ENCODE data around the gene SLC5A6. TPM values are rescaled to one million over a fixed set of nuclear protein-coding genes. Genes with fewer than 3 reads are reported as not detected.

SLC5A6 gene
- total RNA-seq = 14.9 and 30.3 TPM in 2 replicates

DNA sequence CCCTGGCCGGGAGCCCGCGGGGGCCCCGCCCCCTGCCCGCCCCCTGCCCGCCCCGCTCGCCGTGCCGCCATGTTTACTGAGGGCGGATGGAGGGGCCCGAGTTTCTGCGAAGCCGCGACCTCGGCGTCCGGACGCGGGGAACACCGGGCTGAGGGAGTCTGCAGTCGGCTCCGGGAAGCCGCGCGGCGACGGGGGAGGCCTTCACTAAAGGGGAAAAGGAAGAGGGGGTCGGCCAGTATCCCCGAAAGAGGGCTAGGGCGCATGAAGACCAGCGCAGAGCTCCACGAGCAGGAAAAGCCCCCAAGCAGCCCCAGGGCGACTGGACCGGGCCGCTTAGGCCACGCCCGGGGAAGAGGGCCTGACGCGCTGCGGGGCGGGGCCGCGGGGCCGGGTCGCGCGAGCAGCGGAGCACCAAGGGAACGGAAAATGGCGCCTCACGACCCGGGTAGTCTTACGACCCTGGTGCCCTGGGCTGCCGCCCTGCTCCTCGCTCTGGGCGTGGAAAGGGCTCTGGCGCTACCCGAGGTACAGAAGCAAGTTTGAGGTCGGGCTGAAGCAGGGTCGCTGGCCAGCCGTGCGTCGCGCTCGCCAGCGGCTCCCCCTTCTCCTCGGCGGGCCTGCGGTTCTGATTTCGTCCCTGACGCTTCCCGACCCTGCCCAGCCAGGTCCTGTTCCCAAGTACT lies at the start of gene SLC5A6, which contains the start of gene ATRAID:
Gene SLC5A6 (minus strand): TSS at position 326 of the 683 bp plus-strand sequence. CDS start 4,618 bp downstream, outside the sequence.
Gene ATRAID (plus strand): TSS at position 99 of the 683 bp plus-strand sequence. CDS start 328 bp downstream, at position 427.

DNA sequence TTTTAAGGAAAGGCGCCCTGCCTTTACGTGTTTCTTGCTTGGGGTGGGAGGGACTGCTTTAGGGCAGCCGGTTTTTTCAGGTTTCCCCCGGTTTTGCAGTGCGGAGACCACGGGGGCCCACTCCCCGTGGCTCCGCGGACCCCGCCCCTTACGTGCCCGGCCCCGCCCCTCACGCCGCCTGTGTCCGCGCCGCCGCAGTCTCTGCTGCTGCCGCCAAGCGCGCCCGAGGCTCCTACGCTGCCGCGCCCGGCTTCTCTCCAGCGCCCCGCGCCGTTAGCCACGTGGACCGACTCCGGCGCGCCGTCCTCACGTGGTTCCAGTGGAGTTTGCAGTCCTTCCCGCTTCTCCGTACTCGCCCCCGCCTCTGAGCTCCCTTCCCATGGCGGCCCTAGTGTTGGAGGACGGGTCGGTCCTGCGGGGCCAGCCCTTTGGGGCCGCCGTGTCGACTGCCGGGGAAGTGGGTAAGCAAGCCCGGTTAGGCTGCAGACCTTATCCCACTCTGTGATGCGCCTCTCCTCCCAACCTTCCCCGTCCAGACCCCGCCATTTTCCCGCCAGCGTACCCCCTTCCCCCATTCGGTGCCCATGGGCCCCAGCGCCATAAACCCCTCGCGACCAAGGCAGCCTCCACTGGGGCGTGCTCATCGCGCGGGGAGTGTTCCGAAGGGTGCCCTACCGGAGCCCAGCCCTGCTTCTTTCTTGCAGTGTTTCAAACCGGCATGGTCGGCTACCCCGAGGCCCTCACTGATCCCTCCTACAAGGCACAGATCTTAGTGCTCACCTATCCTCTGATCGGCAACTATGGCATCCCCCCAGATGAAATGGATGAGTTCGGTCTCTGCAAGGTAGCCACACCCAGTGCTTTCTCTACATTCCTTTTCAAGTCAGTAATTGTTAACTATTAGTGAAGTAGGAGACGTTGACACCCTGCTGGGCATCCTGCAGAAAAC lies 5.4 kb upstream of the SLC5A6 start, which contains the start of gene CAD:
Gene CAD (plus strand): TSS at position 197 of the 949 bp plus-strand sequence. CDS start 183 bp downstream, at position 380.

Other genes starting within 250 kb of the SLC5A6 start
- gene MAPRE3, start 241.6 kb downstream of the SLC5A6 start, total RNA-seq = 2.8 and 2.9 TPM in 2 replicates
- gene TMEM214, start 179.3 kb downstream of the SLC5A6 start, total RNA-seq = 16.3 and 23.1 TPM in 2 replicates
- gene AGBL5, start 160.6 kb downstream of the SLC5A6 start, total RNA-seq = 14.9 and 19.7 TPM in 2 replicates
- 560 and 905 TPM in 2 replicates for gene OST4, start 140.6 kb downstream of the SLC5A6 start, total RNA-seq
- gene EMILIN1, start 133.7 kb downstream of the SLC5A6 start, total RNA-seq = 137 and 184 TPM in 2 replicates
- 0.56 and 0.96 TPM in 2 replicates for gene KHK, start 125.5 kb downstream of the SLC5A6 start, total RNA-seq
- gene CGREF1, start 93.1 kb downstream of the SLC5A6 start, total RNA-seq = 5.0 and 14.9 TPM in 2 replicates
- gene ABHD1, start 88.5 kb downstream of the SLC5A6 start, total RNA-seq = under 0.01 and 0.28 TPM in 2 replicates
- gene PREB, start 77.6 kb downstream of the SLC5A6 start, total RNA-seq = 44.5 and 53.3 TPM in 2 replicates
- gene PRR30, start 72.9 kb downstream of the SLC5A6 start, total RNA-seq = not detected in 2 replicates
- not detected in 2 replicates for gene TCF23, start 63.3 kb downstream of the SLC5A6 start, total RNA-seq
- 136 and 240 TPM in 2 replicates for gene ATRAID, start 227 bp downstream of the SLC5A6 start, total RNA-seq
- 22.6 and 47.9 TPM in 2 replicates for gene CAD, start 5.1 kb upstream of the SLC5A6 start, total RNA-seq
- gene SLC30A3, start 50.8 kb upstream of the SLC5A6 start, total RNA-seq = under 0.01 and 0.19 TPM in 2 replicates
- gene DNAJC5G, start 63.2 kb upstream of the SLC5A6 start, total RNA-seq = not detected in 2 replicates
- under 0.01 TPM in 1 of 2 replicates, not detected in the other for gene TRIM54, start 70.2 kb upstream of the SLC5A6 start, total RNA-seq
- 0.38 and 1.1 TPM in 2 replicates for gene UCN, start 96.2 kb upstream of the SLC5A6 start, total RNA-seq
- gene MPV17, start 110.8 kb upstream of the SLC5A6 start, total RNA-seq = 56.2 and 77.5 TPM in 2 replicates
- 14.1 and 19.2 TPM in 2 replicates for gene GTF3C2, start 144.5 kb upstream of the SLC5A6 start, total RNA-seq
- 21.7 and 50.4 TPM in 2 replicates for gene EIF2B4, start 158.1 kb upstream of the SLC5A6 start, total RNA-seq
- 137 and 174 TPM in 2 replicates for gene SNX17, start 158.3 kb upstream of the SLC5A6 start, total RNA-seq
- gene ZNF513, start 168.5 kb upstream of the SLC5A6 start, total RNA-seq = 6.8 and 7.1 TPM in 2 replicates
- 59.5 and 167 TPM in 2 replicates for gene PPM1G, start 197.3 kb upstream of the SLC5A6 start, total RNA-seq
- gene NRBP1, start 216.4 kb upstream of the SLC5A6 start, total RNA-seq = 100 and 134 TPM in 2 replicates
- gene KRTCAP3, start 230.1 kb upstream of the SLC5A6 start, total RNA-seq = not detected in 2 replicates

All from regular cardiac myocyte (primary cell).